Amniotic stem cell (primary cell): ENCODE results near the gene DIP2C.

Experiments
- DNase-seq: peaks from one replicate; lab custom pipeline; 2025; lab: John Stamatoyannopoulos, UW

DIP2C gene

DNA sequence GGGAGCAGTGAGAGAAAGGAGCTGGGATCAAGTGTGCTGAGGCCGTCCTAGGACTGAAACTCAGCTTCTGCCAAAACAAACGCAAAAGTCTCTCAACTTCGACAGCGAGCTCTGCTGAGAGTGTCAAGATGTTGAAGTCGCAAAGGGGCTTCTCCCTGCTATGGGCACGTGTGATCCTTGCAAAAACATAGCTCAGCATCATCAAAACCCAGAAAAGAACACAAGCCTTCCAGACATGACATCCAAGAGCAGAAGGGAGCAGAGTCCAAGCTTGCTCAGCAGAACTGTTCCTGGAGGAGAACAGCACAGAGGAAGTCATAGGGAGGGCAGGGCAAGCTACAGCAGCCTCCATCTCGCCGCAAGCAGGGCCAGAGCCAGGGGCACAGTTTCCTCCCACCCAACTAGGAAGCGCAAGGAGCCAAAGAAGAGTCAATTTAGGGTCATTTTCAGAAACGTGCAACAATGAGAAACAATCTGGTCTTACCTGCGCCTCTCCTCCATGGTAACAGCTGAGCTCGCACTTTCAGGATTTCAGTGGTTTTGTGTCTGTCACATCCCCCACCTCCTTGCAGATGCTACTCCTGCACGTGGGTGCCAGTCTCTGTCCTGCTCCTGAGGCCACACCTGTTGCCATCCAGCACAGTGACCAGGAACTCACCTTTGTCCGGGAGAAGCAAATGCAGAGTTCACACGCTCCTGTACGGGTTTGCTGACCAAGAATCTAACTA is 113.9 kb downstream of the DIP2C start:
- DNase-seq = no peak

DNA sequence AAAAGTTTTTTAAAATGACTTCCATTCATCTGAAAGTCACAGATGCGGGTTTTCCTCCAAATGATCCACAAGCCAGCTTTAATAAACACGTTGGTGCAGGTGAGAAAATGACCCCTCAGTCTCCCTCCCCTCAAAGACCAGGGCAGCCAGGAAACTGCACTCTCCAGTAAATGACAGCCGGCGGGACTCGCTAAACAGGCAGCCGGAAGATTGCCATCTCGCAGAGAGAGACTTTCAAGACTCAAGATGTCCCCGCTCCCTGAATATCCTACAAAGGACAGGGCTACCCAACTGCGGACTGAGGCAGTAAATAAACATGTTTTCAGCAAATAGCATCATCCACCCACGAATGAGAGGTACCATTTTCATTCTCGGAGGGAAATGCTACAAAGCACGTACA is 116.8 kb downstream of the DIP2C start:
- DNase-seq = no peak

DNA sequence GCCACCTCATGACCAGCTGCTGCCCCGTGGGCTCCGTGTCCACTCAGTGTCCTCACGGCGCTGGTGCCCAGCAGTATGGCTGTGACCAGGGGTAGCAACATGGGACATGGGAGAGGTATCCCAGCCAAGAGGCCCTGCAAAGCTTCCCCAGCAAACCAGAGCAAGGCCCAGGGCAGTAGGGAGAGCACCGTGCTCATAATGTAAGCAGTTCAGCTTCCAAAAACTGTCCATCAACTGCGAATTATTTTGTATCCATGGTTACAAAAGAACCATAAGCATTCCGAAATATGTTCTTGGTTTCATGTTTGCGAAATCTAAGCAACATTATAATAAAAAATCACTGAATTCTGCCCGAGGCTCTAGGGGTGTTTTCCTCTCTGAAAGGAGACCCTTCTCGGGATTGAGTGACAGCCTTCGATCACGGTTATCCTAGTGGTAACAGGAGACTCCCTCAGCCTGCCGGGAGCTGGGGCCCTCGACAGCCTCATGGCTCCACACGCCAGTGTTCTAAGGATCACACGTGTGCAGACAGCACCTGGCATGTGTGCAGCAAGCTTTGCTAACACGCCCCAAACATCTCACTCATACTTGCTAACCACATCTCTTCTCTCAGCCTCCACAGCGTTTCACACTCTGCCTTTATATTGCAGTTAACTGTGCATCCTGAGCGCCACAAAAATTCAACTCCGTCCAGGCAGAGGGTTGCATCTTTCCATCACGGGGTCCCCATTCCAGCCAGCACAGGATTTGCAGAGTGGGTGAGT is 117.6 kb downstream of the DIP2C start:
- no peak for DNase-seq

DNA sequence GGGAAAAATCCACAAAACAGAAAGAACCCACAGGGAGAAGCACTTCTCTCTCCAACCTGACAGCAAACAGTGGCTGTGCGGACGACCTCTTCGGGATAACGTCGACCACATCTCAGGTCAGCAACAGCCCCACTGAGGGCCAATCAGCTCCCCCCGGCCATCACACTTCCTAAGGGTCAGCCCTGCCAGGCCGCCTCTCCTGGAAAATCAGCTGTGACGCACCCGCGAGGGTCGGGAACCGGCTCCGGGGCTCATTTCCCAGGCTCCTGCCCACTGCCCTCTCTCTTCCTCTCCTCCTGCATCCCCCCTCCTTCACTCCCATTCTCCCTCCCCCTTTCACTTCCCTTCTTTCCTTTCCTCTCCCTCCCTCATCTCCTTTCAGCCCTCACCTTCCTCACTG is 118.3 kb downstream of the DIP2C start:
- DNase-seq = no peak

DNA sequence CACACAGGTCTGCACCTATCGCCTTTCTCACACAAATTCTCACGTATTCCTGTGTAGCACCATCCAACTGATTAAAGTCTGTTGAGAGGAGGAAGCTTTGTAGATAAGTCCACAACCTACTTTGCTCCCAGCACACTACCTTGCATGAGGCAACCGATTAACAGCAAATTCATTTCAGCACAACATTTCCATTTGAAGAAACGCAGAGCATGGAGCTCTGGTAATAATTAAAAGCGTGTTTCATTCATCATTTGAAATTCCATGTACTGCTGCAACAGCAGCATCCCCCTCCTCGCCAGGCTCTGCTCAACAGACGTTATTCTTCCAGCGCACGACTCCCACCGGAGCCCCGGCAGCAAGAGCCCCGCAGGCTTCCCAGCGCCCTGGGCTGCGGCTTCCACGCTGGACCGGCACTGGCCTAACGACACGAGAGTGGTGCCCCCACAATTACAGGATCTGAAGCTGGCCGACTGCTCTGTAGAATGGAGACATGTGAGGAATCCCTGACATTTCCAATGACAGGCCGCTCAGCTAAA is 118.8 kb downstream of the DIP2C start:
- DNase-seq = no peak

DNA sequence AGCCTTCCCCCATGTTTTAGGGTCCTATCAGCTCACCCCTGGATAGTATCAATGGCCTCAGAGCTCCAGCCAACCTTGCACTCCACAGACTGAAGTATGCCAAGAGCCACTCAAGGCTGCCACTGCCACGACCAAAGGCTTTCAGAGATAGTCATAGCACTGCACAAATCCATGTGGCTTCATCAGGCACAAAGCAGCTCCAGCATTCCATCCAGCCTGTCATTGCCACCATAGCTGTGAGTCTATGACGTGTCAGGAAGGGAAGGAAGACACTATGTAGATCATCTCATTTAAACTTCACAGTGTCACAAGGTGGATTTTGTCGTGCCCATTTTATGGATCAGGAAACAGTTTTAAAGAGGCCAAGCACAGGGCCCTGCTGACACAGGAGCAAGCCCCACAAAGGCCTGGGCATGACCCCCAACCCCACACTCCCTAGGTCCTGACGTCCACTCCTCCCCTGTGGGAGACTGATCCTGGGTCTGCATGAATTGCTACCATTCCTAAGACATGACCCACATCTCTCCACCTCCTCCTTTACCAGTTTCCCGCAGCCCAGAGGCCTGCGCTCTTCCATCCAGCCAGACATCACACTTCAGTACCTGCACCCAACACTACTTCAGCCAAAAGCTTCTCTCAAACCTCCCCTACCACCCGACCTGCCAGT is 119.4 kb downstream of the DIP2C start:
- no peak for DNase-seq

DNA sequence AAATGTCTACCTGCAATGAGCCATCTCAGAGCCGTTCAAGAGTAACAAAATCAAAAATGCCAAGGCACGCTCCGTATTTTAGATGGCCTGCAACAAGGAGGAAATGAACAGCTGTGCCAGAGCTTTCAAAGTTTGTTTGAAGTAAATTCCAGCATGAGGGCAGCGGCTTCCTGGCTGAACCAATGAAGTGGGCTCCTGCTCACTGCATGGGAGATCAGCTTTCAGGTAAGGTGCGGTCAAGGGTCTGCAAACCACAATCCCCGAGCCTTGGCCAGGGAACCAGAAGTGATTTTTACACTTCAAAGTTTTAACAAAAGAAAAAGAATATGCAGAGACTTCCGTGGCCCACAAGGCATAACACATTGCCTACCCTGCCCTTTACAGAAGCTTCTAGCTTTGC is 120.6 kb downstream of the DIP2C start:
- DNase-seq = no peak

DNA sequence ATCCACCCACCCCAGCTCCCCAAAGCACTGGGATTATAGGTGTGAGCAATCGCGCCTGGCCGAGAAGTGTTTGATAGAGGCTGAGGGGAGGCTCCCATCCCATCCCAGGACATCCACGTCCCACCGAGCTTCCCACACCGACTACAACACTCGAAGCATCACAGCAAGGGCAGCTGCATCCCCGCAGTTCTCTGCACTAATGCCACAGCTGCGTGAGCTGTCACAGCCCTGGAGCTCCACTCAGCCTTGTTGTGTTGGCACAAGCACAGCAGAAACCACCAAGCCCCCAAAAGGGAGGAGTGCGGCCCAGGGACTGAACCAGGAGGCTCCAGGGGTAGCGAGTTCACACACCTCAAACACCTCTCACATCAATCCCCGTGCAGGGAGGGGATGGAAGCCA is 121.6 kb downstream of the DIP2C start:
- no peak for DNase-seq

DNA sequence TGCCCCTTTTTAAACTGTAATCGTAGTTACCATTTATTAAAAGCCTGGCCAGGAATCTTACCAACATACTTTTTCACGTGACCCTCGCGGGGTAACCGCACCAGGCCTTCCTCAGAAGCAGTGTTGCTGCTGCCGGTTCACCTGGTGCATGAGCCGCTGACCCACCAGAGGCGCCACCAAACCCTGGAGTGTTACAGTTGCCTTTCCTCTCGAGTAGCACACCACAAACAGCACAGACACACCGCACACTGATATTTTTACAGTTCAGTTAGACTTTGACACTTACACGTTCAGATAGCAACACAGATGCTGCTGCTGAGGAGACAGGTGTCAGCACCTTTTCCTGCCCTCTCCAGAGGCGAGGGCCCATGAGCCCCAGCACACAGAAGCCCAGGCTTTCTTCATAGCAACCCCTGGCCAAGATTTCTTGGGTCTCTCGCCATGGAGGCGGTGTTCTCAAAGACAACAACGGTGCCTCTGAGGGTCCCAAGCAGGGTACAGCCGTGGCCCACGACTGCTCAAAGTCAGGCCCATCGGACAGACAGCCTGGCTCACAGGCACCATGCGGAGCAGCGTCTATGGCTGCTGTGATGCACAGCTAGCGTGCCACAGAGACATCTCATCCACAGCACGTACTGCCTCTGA is 123.1 kb downstream of the DIP2C start:
- DNase-seq = no peak

DNA sequence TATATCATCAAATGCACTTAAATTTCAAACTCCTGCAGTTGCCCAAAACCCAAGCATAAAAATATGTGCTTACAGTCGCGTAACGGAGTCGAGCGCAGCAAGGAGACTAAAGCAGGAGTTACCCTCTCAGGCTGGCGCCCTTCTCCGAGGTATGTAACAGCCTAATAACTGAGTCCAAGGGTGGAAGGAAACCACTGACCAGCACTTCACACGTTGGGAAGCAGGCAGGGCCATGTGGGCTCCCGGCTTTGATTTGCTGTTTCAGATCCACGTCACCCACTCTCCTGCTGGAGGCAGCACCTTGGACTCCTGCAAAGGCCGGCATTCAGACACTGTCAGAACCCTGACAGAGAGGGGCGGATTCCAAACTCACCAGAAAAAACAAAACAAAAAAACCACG is 123.8 kb downstream of the DIP2C start:
- no peak for DNase-seq

DNA sequence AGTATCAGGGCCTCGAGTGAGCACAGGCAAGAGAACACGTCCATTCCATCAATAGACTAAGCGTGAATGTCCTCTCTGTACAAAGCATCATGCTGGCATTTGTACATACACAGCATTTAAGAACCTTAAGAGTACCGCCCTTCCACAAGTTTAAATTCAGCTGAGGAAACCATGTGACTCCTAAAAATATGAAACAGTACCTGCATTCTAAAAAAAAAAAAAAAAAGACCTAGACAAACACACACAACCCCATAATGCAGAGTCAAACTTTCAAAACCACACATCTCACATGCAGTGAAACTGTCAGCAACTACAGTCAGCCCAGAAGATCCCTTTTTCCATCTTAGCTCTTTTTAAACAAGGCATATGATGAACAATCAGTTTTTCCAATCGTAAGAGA is 124.3 kb downstream of the DIP2C start:
- DNase-seq = no peak

DNA sequence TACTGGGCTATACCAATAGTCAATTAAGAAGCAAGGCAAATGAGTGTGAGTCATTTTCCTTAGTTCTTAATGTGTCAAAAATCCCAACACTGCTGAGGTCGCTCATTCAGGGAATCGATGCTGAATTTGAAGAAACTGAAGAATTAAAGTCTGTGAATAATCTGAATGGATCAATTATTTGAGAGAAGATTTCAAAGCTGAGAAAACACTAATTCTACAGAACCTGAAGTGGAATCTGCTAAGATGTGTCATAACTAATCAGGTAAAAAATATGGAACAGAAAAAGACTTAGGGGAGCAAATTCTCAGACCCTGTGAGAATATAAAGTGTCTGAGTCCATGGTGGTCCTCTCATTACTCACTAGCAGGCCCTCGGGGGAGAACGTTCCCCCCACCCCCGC is 125.6 kb downstream of the DIP2C start:
- no peak for DNase-seq

DNA sequence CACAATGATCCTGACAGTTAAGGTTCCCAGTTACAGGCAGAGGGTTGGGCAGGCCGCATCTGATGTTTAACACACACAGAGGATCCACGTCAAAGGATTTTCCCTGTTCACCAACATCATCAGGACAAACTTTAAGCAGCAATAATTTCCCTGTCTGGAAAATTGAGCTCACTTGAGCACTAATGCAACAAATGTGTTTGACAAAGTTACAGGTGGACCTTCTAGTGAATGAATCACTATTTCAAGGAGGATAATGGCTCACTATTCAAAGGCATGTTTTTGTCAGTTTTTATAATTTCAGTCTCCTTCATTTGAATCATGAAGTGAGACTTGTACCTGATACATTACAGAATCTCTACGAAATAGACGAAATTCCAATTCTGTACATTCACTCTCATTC is 127.3 kb downstream of the DIP2C start:
- no peak for DNase-seq

DNA sequence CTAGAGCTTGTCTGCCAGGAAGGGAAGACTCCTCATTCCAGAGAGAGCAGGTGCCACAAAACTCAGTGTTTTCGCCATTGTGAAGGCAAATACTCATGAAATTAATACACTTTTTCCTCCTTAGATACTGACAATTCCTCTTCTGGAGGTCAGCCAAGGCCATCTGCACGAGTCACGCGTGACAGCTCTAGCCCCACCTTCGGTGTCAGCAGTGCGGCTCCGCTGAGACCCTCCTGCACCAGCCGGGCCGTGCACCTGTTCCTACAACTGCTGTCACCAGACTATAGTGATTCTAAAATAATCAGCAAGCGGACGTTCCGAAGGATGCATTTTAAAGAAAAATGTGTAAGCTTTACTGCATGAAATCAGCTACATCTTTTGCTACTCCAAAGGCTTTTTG is 127.7 kb downstream of the DIP2C start:
- no peak for DNase-seq

DNA sequence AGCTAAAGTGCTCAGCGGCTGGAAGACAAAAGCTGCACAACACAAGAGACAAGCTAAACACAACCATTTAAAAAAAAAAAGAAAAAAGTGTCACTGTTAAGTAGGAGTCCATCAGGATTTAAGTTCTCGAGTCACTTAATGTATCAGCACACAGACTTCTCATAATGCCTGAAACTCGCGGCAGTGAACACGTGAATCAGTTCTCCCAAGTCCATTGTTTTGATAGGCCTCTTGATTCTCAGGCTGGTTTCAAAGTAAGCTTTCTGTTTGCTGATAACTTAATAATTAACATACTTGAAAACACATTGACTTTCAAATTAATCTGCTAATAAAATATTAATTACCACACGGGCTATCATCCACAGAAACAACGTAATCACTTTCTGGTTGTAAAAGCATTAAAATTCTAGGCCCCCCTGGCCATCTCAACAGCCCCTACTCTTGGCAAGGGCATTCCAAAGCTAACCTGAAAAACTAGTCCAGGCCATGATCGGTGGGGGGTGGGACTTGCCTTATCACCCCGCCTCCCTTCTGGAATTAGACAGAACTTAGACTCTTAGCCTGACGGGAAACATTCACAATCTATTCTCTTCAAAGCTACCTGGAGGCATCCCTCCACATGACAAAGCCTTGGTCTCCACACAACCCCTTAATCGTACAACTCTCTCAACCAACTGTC is 129.0 kb downstream of the DIP2C start:
- DNase-seq = no peak

DNA sequence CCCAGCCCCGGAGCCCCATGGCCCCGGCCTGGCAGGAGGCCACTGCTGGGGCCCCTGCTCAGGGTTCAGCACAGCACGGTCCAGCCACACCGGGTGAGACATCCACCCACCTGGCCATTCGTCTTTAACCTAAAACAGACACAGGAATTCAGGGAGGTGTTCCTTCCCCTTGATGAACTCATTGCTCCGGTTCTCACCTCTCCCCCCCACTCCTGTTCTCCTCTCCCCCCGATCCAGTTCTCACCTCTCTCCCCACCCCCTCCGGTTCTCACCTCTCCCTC is 129.8 kb downstream of the DIP2C start:
- DNase-seq = no peak

DNA sequence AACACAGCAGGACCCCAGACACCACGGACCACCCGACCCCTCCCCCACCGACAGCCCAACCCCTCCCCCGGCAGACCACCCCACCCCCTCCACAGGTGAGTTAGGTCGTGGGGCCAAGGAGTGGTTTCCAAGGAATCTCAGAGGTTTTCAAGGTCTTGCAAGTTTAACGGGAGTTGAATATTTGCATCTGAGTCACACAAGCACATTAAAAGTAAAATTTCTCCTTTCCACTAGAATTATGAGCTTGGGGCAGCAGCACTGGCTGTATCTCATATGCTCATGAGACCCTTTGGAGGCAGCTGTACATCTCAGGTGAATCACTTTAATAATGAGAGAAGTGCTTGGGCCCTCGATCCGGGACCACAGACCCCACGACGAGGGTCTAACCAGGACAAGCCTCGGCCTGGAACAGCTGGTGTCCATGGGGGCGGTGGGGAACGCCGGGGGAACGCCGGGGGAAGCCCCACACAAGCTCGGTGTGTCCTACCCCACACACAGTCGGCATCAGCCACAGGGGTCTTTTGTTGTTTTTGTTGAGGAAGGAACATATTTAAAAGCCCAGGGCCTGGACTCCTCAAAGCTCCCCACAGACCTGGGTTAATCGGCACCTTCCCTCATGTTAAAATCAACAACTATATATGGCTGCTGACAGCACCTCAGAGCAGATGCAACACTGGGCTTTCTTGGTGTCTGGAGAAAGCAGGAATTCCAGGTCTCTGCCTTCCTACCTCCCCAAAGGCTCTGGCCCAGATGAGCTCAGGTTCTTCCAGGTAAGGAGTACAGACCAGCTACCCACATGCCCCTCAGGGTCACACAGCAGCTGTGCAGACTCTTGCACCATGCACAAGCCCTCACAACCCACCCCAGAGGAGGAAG is 130.3 kb downstream of the DIP2C start:
- DNase-seq = no peak

DNA sequence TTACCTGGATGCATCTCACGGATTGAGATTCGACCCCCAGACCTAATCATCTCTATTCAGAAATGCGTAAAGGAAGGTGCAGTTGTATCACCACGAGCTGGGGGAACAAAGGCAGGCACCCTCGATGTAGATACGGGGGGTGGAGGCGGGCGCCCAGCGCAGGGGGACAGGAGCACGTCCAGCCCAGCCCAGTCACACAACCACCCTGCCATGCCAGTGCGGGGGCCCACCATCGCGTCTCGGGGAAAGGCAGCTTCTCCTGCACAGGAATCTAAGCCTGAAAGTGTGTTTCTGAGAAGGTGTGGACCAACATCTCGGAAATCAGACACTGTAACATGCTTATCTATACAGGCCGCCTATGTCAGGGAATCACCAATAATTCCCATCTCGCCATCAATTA is 131.1 kb downstream of the DIP2C start:
- no peak for DNase-seq

DNA sequence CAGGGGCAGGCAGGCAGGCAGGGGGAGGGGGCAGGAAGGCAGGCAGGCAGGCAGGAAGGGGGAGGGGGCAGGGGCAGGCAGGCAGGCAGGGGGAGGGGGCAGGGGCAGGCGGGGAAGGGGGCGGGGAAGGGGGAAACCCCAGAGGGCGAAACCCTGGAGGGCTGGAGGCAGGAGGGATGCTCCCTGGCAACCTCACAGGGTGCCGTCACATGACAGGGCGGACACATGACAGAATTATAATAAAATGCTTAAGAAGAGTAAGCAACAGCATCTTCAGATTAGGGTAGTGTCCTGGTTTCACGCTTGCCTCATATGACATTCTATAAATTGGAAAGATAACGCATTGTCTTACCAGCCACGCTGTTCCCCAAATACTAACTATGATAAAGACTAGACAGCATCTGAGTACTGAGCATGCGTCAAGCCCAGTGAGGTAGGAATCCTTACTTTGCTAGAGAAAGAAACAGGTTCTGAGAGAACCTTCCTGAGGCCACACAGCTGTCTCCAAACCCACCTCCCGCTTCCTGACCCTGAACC is 131.6 kb downstream of the DIP2C start:
- DNase-seq = no peak

DNA sequence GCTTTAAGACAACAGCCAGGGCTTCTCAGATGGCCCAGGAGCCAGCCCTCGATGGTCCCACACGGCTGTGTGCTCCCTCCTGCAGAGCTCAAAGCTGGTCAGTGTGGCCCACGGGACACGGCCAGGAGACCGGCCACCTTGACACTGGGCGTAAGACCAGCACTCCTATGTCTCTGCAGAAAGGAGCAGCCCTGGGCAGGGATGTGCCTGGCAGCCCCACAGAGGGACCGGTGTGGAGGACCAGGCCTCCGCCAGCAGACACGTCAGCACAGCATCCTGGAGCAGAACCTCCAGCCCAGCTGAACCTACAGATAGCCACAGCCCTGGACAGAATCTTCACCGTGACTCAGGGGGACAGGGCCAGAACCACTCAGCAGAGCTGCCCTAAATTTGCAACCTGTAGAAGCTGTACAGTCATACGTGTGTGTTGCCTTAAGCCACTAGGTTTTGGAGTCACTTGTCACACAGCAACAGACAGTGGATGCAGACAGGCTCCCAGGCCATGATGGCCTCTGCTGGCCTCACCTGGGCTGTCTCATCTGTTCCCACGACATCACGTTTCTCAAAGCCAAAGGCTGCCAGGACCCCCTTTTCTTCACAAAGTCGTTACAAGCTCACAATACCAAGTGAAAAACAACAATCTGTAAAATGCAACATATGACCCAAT is 132.4 kb downstream of the DIP2C start:
- no peak for DNase-seq
